ENCODE data around the gene ADAM22.
"Not testable (repeated sequence)": the region's sequence is repeated elsewhere in the genome, so short reads cannot be mapped to it uniquely, and the experiment has no call there.

- not testable (repeated sequence) for TF ChIP-seq CTCF (IDR thresholded peaks at IDR 0.05); REST (IDR thresholded peaks at IDR 0.05; ENCODE audit: low read depth, low read length); POLR2AphosphoS5 (IDR thresholded peaks at IDR 0.05; ENCODE audit: low read depth, low read length); SIN3A (IDR thresholded peaks at IDR 0.05; ENCODE audit: borderline replicate concordance, low read depth, low read length); RAD21 (IDR thresholded peaks at IDR 0.05; ENCODE audit: low read length); MAX (IDR thresholded peaks at IDR 0.05; ENCODE audit: low read depth); NFIC (IDR thresholded peaks at IDR 0.05; ENCODE audit: borderline replicate concordance); SMC3 (IDR thresholded peaks at IDR 0.05; ENCODE audit: low read depth, low read length); EP300 (IDR thresholded peaks at IDR 0.05; ENCODE audit: borderline replicate concordance in 1 of 2, low read depth in 1 of 2, low read length in 1 of 2); NRF1 (IDR thresholded peaks at IDR 0.05; ENCODE audit: low read depth, low read length); TEAD4 (IDR thresholded peaks at IDR 0.05; ENCODE audit: borderline replicate concordance, insufficient read depth); TAF1 (IDR thresholded peaks at IDR 0.05; ENCODE audit: borderline replicate concordance, low read depth, low read length); USF2 (IDR thresholded peaks at IDR 0.05; ENCODE audit: borderline replicate concordance, low read depth, low read length); CHD2 (IDR thresholded peaks at IDR 0.05; ENCODE audit: low read length, partially characterized antibody)
These were observed 26.7 kb upstream of the ADAM22 start for GRCh38 chr7:87907136-87907906.

Data from SK-N-SH (cell line).